Gastrocnemius medialis (tissue), 4 donors: ENCODE results near the gene EPB41L1.

Source experiments
- CTCF ChIP-seq, 5 experiments: fragments of 450-650 bp in 3 of 5; fragments of 200-600 bp in 2 of 5; sonication (generic) in 2 of 5; IDR thresholded peaks in 4 of 5; conservative IDR thresholded peaks in 1 of 5; 1 replicate in 4 of 5; 2 replicates in 1 of 5; pipeline ENCODE4 v1.5.1; 2016 to 2019; ENCODE audit warnings: antibody characterized with exemption in 5 of 5, mild to moderate bottlenecking in 3 of 5, moderate library complexity in 3 of 5
- POLR2A ChIP-seq, 2 donors: fragments of 450-650 bp; IDR thresholded peaks; one replicate each; pipeline ENCODE4 v1.6.1; 2017; ENCODE audit warnings: antibody characterized with exemption in 2 of 2, mild to moderate bottlenecking in 2 of 2, moderate library complexity in 2 of 2

GRCh38 chr20:36251426-36251825 is 96.9 kb downstream of the EPB41L1 start:
- TF ChIP-seq CTCF (IDR thresholded peaks at IDR 0.05 in 4 of 5, conservative IDR thresholded peaks at IDR 0.05 in 1 of 5) (no peak), POLR2A (IDR thresholded peaks at IDR 0.05) (no peak)
